Chondrocyte (in vitro differentiated cells): ENCODE data around the gene FSCN2. TPM values are rescaled to one million over a fixed set of nuclear protein-coding genes. Genes with fewer than 3 reads are reported as not detected.

ENCODE experiments used
- DNase-seq: peaks from one replicate; pipeline ENCODE4 v3.0.0; 2021; ENCODE audit warnings: mixed read lengths, low spot score
- H3K27ac Mint-ChIP-seq: one replicate; pipeline ENCODE4 v1.8.0; 2021; ENCODE audit warnings: mild to moderate bottlenecking, moderate library complexity, mixed read lengths; ENCODE audit not compliant: unreplicated experiment
- H3K27me3 Mint-ChIP-seq: 2 replicates; pipeline ENCODE4 v1.8.0; 2021; ENCODE audit warnings: low read depth, mixed read lengths
- H3K36me3 Mint-ChIP-seq: 2 replicates; pipeline ENCODE4 v1.8.0; 2021; ENCODE audit warnings: low read depth, mixed read lengths
- H3K4me1 Mint-ChIP-seq: 2 replicates; pipeline ENCODE4 v1.8.0; 2021; ENCODE audit warnings: low read depth, mild to moderate bottlenecking, mixed read lengths
- H3K4me3 Mint-ChIP-seq: one replicate; pipeline ENCODE4 v1.8.0; 2021; ENCODE audit warnings: mild to moderate bottlenecking, moderate library complexity, mixed read lengths; ENCODE audit not compliant: unreplicated experiment
- H3K9me3 Mint-ChIP-seq: 2 replicates; pipeline ENCODE4 v1.8.0; 2021; ENCODE audit warnings: low read depth, mixed read lengths
- total RNA-seq: library from RNA; stranded (reverse); gene quantifications from 3 replicates; pipeline ENCODE4 v1.2.1, GENCODE V29; 2021
- TF ChIP-seq, protein P1 (sequence below): fragments of 200-600 bp; sonication (generic); IDR thresholded peaks from 2 replicates; pipeline ENCODE4 v1.5.0; 2021; ENCODE audit warnings: antibody characterized with exemption, mild to moderate bottlenecking, moderate library complexity

FSCN2 gene
- total RNA-seq, 1 donor from 2014 or later: 6.1 TPM

DNA sequence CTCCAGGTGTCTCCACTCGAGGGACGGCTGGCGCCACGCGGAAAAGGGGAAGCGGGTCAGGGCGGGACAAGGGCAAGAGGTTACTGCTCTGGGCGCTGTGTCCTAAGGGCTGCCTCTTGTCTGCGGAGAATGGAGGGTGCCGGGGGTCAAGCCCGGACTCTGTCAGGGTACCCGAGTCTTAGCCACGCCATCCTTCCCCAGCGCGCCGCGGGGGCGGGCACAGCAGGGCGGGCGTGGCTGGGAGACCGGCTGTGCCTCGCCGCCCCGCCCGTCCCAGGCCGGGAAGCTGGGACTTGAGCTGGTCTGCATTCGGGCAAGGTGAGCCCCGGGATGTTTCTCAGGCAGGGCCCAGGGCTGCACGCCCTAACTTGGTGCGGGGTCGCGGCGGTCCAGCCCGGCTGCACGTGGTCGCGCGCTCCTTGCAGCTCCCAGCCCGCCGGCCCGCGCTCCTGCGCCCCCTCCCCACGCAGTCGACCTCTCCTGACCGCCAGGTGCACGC is 9.3 kb upstream of the FSCN2 start:
- peaks cover 33% of the 10 kb centered on the region for H3K4me1 Mint-ChIP-seq
- H3K9me3 Mint-ChIP-seq: no peaks in the 10 kb centered on the region

DNA sequence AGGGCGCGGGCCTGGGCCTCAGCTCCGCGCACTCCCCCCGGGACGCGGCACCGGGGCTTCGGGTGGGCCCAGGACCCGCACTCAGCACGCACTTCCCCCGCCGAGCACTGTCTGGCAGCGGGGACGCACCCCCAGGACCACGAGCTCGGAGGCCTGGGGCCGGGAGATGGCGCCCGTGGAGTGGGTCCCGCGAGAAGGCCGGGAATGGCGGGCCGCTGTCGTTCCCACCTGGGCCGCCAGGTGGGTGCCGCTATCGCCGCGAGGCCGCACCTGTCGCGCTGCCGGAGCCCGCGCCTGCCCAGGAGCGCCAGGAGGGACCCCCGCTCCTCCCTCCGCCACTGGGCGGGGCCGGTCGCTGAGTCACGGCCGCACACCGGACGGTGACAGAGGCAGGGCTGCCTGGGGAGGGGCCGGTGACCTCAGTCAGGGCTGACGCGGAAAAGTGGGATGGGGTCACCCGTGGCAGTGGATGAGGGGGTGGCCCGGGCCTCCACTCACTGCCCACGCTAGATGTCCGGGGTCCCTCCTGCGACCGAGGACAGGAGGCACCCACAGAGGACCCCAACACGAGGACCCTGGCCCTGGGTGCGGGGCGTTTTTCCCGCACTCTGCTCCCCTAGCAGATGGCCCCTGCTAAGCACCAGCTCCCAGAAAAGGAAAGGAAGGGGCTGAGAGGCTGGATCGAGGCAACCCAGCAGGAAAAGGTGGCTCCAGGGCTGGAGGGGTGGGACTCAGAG is 8.7 kb upstream of the FSCN2 start:
- H3K4me3 Mint-ChIP-seq: no peak overlapping the region

More for the DNA sequence above, 9.3 kb upstream of the FSCN2 start:
- Mint-ChIP-seq H3K27ac (peak overlapping the region; percentile 22), H3K4me3 (peak overlapping the region; percentile 87), H3K36me3 (no peaks in the 10 kb centered on the region), H3K27me3 (no peaks in the 10 kb centered on the region)
- TF ChIP-seq, protein P1, sequence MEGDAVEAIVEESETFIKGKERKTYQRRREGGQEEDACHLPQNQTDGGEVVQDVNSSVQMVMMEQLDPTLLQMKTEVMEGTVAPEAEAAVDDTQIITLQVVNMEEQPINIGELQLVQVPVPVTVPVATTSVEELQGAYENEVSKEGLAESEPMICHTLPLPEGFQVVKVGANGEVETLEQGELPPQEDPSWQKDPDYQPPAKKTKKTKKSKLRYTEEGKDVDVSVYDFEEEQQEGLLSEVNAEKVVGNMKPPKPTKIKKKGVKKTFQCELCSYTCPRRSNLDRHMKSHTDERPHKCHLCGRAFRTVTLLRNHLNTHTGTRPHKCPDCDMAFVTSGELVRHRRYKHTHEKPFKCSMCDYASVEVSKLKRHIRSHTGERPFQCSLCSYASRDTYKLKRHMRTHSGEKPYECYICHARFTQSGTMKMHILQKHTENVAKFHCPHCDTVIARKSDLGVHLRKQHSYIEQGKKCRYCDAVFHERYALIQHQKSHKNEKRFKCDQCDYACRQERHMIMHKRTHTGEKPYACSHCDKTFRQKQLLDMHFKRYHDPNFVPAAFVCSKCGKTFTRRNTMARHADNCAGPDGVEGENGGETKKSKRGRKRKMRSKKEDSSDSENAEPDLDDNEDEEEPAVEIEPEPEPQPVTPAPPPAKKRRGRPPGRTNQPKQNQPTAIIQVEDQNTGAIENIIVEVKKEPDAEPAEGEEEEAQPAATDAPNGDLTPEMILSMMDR: no peak
- DNase-seq: peak; percentile 88

DNA sequence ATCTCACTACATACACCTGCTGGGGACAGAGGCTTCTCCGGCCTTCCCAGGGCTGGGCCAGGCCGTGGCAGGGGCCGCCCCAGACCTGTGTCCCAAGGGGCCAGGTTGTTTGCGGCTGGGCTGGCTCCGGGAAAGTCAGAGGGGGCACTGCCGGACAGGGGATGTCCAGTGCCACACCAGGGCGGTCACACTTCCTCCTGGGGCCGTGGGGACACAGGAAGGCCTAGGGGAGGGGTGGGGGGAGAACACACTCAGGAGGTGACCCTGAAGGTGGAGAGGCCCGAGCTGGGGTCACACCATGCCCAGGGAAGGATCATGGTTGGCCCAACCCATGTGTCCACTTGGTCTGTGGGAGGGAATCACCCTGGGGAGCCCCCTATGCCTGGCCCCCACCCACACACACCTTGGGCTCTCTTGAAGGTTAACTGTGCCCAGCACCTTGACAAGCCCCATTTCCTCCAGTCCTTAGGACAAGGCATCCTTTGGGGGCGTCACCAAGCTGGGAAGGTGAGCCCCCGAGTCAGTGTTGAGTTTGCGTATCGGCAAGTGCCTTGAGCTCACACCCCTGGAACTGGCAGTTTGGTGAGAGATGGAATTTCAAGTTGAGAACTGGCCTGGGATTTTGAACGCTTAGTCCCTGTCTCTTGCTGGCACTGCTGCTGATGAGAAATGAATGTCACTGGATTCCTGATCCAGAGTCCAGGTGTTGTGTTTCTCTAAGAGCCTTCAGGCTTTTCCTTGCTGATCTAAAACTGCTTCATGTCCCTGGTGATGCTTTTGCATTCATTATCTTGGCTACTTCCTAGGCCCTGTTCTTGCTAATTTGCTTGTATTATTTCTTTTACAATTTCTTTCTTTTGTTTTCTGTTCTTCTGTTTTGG is 7.9 kb upstream of the FSCN2 start:
- H3K27me3 Mint-ChIP-seq: no peaks in the 10 kb centered on the region
- H3K4me3 Mint-ChIP-seq: no peak overlapping the region

More for the DNA sequence above, 8.7 kb upstream of the FSCN2 start:
- Mint-ChIP-seq H3K4me1 (peaks cover 33% of the 10 kb centered on the region), H3K27me3 (no peaks in the 10 kb centered on the region), H3K36me3 (no peaks in the 10 kb centered on the region), H3K27ac (no peak overlapping the region), H3K9me3 (no peaks in the 10 kb centered on the region)
- DNase-seq: peak; percentile 86
- TF ChIP-seq, protein P1: peak; percentile 69

DNA sequence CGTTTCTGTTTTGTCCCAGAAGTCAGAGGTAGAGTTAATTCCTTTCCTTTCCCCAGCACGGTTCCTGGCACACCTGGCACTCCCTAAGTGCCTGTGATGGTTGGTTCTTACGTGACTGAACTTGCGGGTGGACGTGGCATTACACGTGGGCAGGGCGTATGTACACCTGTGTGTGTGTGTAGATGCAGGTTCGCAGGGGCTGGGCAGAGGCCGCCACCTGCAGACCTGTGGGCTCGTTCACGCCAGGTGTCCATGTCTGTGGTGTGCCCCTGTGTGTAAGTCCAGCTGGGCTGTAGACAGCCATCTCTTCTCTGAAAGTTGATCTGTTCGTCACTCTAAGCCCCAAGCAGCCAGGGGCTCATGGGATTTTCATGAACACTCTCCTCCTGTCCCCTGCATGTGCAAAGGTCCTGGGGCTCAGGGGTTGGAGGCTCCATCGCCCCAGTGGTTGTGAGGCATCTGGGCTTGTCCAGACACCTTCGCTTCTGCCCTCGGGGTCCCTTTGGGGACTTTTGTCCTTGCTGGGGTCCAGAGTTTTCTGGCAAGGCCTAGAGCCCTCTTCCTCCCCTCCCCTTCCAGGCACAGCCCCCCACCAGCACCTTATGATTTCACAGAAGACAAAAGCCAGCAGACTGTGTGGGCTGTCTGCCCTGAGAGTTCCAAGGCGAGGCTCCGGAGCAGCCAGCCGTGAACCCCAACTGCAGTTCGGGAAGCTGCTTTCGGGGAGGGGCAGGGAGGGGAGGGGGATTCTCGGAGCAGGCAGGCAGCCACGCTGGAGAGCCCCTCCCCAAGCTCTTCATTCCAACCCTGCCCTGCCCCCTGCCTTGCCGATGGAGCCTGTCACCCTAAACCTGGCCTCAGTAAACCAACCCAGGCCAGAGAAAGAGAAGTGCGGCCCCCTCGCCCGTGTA is 5.4 kb upstream of the FSCN2 start:
- Mint-ChIP-seq H3K9me3 (no peaks in the 10 kb centered on the region), H3K4me1 (peaks cover 24% of the 10 kb centered on the region), H3K27ac (no peak overlapping the region), H3K36me3 (no peaks in the 10 kb centered on the region), H3K4me3 (no peak overlapping the region), H3K27me3 (no peaks in the 10 kb centered on the region)
- DNase-seq: no peak
- TF ChIP-seq, protein P1: peak; percentile 56

More for the DNA sequence above, 7.9 kb upstream of the FSCN2 start:
- H3K4me1 Mint-ChIP-seq: peaks cover 33% of the 10 kb centered on the region
- H3K9me3 Mint-ChIP-seq: no peaks in the 10 kb centered on the region
- TF ChIP-seq, protein P1: no peak
- H3K36me3 Mint-ChIP-seq: no peaks in the 10 kb centered on the region
- no peak overlapping the region for H3K27ac Mint-ChIP-seq
- DNase-seq: no peak
